Activated CD4-positive, CD25-positive, alpha-beta regulatory T cell treated with anti-CD3 and anti-CD28 coated beads, Interleukin-2, amount 50 U/mL, for 24 hours (primary cell): Measurements from ENCODE around the gene SSR2.
"Not testable (repeated sequence)": the region's sequence is repeated elsewhere in the genome, so short reads cannot be mapped to it uniquely, and the experiment has no call there.

Experiments
- ATAC-seq, 2 donors: fragments of 150-1000 bp; cut with Tn5 transposase; one replicate each; pipeline ENCODE4 v1.10.0; 2021; ENCODE audit warnings: mild to moderate bottlenecking in 1 of 2, moderate library complexity in 1 of 2

The SSR2 gene

DNA sequence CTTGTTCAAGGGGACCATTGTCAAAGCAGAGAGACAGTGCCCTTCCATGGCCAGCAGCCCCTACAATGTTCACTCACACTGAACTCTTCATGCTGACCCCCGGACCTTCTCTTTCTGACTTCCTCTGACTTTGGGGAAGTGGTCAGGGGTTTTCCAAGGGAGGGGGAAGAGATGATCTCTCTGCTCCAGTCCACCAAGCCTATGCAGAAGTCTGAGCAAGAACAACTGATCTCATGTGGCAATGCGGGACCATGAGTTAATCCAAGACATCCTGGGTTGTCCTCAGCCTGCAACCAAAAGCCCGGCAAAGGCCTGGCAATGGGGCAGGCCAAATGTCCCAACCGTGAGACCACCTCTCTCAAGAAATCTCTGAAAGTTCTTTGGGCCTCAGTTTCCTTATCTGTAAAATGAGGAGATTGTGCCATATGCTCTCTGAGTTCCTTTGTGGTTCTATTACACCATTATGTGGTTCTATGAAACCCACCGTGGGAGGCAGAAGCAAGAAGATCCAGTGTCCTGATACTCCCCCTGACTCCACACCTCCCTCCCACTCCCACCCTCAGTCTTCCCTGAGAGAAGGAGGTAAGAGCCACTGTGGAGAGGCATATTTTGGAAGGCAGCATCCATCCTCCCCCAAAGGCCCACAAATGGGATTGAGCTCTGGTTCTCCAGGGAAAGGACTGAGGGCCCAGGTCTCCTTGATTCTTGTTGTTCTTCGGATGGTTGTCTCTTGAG is 30.6 kb downstream of the SSR2 start:
- no peak for ATAC-seq

DNA sequence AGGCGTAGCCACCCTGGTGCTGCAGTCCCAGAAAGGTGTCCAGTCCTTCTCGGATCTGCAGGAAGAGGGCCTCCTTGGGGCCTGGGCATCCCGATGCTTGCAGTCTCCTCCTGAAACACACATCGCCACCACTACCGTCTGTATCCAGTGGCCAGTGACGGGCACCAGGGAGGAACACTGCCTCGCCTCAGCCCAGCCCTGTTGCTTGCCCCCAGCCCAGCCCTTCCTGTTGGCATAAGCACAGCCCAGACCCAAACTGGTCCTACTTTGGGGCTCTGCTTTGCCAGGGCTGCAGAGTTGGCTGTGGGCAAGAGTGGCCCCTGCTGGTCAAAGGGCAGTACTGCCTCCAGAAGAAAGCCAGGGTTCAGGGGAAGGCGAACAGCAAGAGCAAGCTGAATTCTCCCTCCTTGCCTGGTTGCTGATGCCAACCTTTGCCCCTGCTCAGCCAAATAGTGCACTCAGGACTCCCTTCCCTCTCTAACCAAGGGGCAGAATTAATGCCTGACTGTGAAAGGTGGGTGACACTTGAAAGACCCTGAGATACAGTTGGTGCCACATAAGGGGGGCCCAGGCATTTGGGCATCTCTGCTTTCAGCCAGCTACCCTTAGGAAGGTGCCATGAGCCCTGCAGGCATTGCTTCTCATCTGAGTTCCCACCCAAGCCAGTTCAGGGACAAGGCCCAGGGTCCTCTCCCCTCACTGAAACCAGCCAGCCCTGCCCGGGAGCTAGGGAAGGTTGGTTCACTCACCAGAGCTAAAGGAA is 31.3 kb downstream of the SSR2 start:
- ATAC-seq, result peak; percentile 84 to 86

DNA sequence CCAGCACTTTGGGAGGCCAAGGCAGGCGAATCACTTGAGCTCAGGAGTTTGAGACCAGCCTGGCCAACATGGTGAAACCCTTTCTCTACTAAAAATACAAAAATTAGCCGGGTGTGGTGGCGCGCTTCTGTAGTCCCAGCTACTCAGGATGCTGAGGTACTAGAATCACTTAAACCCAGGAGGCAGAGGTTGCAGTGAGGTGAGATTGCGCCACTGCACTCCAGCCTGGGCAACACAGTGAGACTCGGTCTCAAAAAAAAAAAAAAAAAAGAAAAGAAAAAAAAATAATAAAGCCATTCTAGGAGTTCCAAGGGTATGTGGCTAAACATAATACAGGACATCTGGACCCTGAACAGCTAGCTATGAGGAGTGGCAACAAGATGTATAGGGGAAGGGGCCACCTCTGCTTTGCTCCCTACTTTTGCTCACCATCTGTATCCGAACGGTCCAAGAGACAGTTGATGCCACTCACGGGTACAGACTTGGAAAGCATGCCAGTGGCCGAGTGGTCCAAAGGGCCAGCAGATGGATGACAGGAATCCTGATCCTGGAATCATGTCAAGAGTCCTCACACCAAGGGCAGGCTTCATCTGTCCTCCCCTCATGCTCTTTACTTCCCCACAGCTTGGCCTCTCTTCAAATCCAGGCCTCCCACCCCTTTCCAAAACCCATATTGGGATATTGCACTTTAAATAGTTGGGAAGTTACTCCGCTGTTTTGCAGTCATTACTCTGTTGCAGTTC is 35.7 kb downstream of the SSR2 start:
- not testable (repeated sequence) for ATAC-seq

DNA sequence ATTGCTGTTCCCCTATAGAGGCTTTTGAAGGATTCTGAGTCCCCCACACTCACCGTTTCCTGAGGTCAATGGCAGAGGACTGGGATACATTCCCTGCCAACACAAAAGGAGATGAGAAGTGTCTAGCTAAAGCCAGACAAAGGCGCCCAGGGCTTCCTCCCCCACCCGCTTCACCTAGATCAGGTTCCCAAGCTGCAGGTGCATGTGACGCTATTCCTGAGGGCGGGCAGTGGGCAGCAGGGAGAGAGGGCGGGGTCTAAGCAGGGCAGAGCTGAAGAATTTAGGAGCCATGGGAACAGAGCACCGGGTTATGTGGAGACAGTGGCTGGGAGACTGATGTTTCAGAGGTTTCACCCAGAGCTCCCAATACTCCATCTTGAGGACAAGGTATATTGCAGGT is 36.4 kb downstream of the SSR2 start:
- ATAC-seq, result no peak

DNA sequence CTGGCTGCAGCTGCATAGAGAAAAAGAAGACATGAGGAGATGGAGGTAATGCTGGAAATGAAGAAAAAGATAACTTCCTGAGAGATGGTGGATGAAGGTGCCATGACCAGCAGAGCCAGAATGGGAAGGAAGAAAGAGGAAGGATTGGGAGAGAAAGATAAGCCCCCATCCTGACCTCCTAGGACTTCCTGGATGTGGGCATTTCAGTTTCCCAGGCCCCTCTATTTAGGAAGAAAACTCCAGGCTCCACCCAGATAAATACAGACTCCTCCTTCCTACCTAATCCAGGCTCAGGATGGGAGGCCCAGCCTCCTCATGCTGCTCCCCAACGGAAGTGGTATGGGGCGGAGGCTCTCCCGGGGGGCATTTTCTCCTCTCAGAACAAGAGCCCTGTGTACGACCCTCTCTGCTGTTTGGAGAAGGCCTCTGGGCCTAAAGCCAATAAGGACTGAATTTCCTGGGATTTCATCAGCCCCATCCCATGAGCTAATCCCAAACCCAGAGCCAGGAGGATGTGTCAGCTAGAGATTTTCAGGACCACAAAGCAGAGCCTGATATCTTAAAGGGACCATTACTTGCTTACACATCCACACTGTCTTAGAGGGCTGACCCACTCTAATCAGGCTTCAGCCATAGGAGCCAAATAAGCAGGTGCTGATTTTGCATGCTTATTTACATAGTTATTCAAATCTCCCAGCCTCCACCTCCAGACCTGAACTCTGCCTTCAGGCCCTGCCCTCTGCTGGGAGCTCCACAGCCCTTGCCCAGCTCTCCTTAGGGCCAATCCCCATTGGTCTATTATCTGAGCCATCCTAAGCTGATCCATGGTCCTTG is 37.3 kb downstream of the SSR2 start:
- ATAC-seq, result no peak

DNA sequence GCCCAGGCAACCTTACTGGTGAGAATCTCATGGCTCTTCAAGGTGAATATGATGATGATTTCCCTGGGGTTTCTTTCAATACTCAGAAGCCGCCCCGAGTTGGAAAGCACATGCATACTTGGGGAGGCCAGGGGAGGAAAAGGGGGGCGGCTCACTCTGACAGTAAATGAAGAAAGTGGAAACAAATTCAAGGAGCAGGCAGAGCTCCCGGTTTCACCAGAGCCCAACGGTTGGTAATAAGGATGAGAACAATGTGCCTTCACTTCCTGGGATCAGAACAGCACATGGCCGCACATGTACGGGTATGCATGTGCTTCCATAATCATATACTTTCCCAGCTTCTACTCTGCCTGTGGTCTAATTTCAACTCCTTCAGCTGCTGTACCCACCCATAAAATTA is 38.6 kb downstream of the SSR2 start:
- no peak for ATAC-seq

DNA sequence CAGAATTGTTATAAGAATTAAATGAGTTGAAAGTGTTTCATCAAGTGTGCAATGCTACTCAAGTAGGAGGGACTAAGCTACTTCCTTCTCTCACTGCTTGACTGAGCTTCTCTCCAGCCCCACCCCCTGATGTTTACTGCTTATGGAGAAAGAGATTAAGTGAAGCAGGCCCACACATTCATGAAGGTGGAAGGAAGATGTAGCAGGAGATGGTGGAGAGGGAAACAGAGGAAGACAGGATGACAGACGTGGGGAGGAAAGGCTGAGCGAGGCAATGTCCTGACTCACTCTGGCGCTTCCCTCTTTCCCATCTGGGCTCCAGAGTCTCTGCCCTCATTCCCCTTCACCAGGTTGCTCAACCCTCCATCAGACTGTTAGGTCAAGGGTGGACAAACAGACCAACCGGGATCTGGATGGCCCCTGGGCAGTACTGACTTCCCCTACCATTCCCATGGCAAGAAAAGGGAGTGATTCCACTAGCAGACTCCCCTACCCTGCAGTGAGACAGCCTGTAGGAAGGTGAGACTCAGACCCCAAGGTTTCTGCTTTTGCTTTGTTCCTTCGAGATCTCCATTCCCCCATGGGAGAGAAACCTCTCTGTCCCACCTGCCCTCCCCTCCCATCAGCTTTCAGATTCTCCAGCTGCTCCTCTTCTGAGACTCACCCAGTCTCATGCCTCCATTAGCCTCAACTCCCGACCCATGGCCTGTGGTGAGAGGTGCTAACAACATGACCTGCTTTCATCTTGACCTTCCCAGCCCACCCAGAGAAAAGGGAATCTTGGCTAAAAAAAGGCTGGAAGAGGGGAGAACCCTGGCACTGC is 39.3 kb downstream of the SSR2 start:
- ATAC-seq, result peak; percentile 17 to 20

DNA sequence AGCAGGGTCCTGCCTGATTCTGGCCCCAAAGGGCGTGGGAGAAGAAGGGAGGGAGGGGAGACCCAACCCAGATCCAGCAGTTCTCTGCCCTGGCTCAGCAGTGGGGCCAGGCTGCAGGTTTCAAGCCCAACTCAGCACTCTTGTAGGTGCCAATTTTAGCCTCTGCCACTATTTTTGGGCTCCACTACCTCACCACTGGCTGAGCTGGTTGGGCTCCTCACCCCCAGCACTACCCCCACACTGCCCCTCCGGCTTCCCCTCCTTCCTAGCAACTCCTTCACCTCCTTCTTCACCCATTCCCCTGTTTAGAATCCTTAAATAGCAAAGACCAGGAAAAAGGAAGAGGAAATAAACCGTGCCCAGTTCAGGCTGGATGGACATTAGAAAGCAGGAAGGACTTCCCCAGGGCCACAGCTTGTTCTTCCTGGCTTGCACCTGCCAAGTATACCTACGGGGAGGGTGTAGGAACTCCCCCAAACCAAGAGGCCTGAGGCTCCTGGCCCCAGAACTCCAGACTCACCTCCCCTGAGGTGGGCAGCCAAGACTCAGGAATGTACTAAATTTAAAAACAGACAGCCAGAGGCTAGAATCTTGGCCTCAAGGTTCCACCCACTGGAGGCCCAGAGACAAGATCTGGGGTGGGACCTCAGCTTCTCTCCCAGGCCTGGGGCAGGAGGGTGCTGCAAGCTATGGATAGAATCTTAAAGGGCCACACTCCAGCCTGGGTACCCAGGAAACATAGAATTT is 41.0 kb downstream of the SSR2 start:
- no peak for ATAC-seq

DNA sequence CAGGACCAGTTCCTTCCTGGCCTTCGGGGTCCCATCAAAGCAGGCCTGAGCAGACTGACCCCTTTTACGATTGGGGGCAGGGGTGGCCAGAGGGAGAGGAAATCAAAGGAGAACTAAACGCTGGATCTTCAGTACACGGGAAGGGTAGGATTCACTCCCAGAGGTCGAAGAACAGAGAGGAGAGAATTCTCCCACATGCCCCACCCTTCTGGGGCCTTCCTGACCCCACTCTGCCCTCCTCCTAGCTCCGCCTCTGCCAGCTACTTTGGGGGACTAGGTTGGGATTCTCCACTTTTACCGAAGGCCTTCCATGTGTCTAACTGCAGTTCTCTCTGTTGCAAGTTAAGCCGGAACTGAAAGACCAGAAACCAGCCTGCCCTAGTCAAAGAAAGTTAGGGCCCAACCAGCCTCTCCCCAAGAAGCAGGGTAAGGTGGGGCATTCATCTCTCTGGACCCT is 41.8 kb downstream of the SSR2 start:
- peak in 1 of 2 donors; percentile 4 for ATAC-seq

DNA sequence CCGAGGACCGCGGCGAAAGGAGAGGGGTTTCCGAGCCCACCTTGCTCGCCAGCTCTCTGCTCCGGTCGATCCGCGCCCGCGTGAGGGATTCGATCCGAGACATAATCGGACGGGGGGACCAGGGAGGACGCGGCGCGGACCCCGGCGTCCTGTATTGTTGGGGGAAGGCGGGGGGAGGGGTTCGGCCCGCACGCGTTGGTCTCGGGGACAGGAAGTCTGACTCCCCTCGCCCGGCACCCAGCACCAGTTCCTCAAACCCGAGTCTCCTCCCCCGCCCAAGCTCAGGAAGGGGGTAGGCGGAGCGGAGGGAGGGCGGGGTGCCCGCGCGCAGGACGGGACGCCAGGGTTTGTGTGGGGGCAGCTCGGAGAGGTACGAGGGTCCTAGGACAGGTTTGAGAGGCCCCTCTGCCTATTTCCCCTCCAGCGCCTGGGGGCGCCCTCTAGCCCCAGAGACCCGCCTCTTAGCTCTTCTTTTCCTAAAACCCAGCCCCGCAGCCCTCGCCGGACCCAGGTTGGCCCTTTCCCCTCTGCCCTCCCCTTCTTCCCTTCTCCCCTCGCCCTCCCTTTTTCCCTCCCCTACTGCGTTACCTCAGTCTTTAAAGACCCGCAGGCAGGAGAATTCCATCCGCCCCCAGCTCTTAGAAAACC is 42.3 kb downstream of the SSR2 start, which contains the start of gene ARHGEF2:
ARHGEF2 (minus strand) TSS at position 223 of the 648 bp plus-strand sequence; CDS start at position 103, 120 bp downstream.
- ATAC-seq, result peak; percentile 75 to 76

DNA sequence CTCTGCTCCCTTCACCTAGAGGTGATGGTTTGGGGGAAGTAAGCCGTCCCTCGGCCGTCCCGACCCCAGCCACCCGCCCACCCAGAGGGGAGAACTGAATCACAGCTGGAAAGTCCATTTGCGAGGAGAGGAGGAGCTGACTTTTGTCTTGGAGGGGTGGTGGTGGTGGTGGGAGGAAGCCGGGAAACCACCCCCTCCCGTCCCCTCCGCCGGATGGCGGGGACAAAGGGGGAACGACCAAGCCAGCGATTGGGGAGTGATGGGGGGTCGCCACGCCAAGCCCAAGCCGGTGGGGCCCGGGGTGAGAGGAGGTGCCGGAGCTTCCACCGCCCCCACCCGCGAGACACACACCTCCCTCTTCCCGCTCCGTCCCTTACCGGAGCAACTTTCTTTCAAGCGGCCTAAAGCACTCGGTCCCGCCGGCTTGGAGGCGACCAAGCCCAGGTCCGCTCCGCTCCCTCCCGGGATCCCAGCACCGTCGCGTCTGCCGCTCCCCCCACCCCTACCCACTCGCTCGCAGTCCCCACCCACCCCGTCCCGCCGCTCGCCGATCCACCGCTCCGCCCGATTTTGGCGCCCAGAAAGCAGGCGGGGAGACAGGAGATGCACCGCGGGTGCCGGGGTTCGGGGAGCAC is 42.9 kb downstream of the SSR2 start:
- peak; percentile 36 to 48 for ATAC-seq

DNA sequence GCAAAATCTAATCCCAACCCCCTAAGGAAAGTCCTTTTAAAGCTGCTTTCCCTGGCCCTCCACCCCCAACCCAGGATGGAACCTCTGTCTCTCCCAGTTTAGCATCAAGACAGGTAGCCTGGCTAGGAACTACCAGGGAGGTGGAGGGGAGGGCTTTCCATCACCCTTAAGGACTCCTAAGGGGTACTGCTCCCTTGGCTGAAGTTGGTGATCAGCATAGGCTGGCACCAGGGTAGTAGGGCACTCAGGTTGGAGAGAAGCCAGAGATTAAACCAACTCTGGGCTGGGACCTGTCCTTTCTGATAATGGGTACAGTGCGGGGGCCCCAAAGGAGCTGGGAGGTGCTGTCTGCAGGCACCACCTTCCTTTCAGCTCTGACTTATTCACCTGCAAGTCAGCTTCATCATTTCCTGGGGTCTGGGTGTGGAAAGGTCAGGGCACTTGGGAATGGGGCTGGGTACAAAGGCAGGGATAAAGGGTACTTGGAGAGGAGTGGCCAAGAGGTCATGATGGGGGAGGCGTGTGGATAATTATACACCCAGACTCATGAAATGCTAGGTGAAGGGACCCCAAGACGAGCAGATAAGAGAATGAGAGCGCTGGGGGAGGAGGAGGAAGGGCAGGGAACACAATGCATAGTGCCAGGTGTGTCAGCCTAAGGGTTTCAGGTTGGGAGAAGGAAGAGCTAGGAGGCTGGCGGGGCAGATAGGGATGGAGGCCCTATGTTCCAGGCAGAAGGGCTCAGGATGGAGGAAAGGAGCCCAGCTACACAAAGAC is 43.6 kb downstream of the SSR2 start:
- peak in 1 of 2 donors; percentile 9 for ATAC-seq

DNA sequence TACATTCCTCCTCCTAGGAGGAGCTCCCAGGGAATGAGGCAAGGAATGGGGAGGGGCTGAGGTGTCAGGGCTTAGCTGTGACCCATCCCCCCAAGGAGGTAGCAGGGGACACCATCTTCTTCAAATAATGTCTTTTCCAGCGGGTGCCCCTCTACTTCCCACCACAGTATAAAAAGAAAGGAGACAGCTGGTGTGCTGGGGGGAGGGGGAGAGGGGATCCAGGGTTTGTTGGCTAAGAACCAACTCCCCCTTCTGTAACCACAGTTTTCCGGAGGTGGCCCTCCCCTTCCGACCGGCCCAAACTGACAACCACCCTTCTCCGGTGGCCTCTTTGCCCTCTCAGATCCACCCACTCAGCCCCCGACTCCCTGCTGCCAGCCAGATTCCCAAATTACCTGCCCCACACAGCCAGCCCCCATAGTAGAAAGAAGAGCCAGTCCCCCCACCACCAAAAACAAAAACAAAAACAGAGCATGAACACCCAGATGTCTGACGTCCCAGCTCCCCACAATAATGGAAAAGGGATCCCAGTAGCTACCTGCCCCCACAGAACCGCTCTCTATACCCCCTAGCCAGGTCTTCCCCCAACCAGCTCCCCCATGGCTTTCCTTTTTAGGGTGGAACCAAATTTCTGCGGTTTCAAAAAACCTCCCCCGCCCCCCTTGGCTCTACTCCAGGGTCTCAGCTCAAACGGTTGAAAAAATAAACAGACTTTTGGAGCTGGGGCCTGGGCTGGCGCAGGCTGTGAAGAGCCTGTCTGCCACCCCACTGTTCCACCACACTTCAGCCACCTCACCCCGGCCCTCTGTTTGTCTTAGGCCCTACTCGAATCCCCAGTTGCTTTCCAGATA is 44.5 kb downstream of the SSR2 start:
- no peak for ATAC-seq

DNA sequence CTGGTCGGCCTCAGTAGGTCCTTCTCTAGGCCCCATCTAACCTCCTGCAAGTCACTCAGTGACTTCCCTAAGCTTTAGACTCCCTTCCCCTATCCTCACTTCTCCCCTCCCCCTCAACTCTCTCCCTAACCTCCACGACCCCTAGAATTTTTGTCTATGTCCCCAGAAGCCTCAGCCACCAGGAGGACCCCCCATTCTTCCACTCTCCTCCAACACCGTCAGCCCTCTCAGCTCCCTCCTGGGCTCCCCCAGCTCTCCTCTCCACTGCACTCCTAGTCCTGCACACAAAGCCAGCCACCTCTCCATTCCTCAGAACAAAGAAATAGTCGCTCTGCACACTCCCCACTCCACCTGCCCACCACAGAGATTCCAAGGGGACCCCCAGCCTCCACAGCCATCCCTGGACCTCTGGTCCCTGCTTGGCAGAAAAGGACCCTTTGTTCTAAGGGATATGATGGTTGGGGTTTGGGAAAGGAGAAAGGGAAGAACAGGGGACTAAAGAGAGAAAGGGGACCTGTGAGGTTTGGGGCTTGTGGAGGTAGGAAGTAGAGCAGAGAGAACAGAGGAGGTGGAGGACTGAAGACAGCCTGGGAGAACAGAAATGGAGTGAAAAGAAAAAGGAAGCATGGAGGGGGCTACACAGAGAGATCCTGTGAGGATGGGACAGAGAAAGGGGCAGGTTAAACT is 45.2 kb downstream of the SSR2 start:
- ATAC-seq, result no peak

DNA sequence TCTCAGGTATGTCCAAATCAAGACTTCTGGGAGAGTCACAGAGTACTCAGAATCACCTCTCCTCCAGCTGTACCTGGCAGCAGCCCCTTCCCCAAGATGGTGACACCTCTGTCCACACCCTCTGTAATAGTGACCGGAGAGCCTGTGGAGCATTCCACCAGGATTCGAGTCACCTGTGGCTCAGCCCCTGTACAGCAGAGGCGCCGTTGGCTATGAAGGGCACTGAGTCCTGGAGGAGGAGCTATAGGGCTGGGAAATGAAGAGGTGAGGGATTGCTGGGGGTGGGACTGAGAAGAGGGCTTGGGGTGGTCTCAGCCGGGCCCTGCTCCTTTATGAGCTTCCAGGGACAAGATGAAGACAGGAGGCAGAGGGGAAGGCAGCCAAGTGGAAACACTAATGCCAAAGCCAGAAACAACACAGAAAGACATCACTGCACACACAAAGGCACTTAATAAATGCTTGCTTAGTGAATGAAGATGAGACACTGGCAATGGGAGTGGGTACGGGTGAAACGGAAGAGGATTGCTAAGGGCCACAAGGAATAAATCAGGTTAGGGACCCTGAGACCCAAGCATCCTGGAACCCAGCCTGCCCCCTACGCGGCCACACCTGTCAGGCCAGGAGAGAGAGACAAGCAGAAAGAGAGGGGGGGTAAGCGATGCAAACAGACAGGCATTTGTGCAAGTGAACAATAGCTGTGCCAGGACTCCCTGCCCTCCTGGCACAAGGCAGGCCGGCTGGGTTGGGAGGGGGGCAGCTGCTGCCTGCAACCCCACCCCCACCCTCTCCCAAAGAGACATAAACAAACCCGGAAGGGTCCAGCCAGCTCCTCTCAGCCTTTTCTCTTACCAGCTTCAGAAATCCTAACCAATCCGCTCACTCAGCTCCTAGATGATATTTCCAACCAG is 46.3 kb downstream of the SSR2 start:
- no peak for ATAC-seq

DNA sequence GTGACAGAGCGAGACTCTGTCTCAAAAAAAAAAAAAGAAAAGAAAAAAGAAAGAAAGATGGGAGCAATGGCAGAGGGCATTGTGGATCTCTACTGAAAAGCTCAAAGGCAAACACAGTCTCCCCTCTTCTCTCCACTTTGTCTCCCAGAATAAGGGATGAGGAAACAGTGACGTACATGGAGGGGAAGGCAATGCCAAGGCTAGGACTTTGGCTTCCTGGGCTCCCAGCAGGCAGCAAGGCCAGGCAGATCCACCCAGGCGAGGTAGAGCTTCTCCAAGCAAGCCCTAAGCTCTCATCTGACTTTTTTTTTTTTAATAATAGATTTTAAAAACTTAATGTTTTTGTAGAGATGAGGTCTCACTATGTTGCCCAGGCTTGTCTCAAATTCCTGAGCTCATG is 47.0 kb downstream of the SSR2 start:
- ATAC-seq, result no peak
